GM23248 (cell line): ENCODE data around the gene ELAVL1.

Source experiments
- EZH2 ChIP-seq: fragments of 200-600 bp; sonication (generic); IDR thresholded peaks from 2 replicates; pipeline ENCODE4 v1.6.1; 2018; ENCODE audit warnings: antibody characterized with exemption, mild to moderate bottlenecking; ENCODE audit not compliant: insufficient read depth, poor library complexity, severe bottlenecking
- EZH2phosphoT487 ChIP-seq: fragments of 200-600 bp; sonication (generic); IDR thresholded peaks from 2 replicates; pipeline ENCODE4 v1.6.1; 2018; ENCODE audit warnings: antibody characterized with exemption, moderate library complexity, mild to moderate bottlenecking, low read depth; ENCODE audit not compliant: insufficient read depth

DNA sequence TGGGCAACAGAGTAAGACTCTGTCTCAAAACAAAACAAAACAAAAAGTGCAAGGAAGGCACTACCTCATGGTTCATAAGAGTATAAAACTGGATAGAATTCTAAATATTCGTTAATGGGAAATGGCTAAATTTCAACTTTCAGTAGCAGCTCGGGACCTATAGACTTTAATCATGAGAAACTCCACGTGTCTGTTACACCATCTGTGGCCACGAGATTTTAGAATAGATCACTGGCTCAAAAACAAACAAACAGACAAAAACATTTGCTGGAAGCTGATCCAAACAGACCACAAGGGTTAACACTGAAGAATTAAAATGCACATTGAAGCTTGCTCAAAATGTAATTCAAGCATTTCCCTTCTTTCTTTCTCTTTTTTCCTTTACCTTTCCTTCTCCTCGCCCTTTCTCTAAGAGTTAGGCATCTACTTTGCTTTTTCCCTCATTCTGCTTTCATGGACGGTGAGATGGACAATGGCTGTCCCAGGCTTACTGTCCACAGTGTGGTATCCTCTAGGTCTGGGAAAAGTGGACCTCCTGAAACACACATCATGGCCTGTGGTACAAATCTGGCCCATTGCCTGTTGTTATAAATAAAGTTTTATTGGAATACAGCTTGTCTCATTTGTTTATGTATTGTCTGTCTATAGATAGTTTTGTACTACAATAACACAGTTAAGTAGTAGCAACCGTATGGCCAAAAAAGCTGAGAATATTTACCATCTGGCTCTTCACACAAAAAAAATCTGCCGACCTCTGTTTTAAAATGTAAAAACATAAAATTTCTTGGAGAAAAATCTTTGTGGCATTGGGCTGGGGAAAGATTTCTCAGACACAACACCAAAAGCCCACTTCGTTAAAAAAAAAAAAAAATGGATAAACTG is 10.3 kb downstream of the ELAVL1 start:
- TF ChIP-seq EZH2phosphoT487: no peak
- TF ChIP-seq EZH2: no peak
